Measurements from ENCODE around the gene SETDB1. TPM values are rescaled to one million over a fixed set of nuclear protein-coding genes. Genes with fewer than 3 reads are reported as not detected.

The SETDB1 gene
- total and polyA plus RNA-seq, 2 of the 13 experiments (the other 11 are each of a cell fraction or from before 2014, with no cell fraction given), result 33.1 to 34.6 TPM

DNA sequence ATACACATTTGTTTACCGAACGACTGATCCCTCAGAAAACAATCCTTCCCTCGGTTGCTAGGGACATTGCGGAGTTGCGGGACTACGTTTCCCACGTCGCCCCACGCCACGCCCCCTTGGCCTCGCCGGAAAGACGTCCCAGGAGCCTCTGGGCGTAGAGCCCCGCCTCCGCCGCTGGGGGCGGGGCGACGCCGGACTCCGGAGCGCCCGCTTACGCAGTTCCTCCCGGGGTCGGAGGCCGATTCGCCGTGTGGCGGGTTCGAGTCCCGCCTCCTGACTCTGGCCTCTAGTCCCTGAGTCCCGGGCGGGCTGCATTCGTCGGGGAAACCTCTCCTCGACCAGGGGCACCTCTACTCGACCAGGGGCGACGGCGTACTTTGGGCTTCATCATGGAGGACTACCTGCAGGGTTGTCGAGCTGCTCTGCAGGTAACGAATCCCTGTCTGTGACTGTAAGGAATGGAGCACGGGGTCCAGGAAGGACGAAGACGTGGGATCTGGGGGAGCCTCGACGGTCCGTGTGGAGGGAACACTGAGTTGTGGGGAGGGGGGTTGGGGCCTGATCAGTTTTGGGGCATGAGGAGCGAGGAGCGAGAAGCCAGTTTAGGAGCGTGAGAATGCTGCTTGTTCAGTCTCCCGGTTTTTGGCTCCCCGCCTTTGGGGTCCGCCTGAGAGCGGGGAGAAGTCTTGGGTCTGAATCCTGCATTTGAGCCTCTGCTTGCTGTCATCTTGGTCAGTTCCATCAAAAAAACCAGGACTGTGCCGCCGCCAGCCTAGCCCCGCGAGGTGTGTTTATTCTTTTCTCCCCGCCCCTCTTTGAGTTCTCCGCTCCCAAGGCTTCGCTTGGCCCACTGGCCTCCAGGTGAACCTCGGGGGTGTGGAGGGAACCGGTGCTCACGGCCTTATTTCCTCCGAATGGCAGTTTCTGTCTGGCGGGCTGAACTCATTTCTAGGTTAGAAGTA is 82.4 kb downstream of the SETDB1 start, which contains the start of gene PRUNE1 (continued):
- TF ChIP-seq, protein P1, sequence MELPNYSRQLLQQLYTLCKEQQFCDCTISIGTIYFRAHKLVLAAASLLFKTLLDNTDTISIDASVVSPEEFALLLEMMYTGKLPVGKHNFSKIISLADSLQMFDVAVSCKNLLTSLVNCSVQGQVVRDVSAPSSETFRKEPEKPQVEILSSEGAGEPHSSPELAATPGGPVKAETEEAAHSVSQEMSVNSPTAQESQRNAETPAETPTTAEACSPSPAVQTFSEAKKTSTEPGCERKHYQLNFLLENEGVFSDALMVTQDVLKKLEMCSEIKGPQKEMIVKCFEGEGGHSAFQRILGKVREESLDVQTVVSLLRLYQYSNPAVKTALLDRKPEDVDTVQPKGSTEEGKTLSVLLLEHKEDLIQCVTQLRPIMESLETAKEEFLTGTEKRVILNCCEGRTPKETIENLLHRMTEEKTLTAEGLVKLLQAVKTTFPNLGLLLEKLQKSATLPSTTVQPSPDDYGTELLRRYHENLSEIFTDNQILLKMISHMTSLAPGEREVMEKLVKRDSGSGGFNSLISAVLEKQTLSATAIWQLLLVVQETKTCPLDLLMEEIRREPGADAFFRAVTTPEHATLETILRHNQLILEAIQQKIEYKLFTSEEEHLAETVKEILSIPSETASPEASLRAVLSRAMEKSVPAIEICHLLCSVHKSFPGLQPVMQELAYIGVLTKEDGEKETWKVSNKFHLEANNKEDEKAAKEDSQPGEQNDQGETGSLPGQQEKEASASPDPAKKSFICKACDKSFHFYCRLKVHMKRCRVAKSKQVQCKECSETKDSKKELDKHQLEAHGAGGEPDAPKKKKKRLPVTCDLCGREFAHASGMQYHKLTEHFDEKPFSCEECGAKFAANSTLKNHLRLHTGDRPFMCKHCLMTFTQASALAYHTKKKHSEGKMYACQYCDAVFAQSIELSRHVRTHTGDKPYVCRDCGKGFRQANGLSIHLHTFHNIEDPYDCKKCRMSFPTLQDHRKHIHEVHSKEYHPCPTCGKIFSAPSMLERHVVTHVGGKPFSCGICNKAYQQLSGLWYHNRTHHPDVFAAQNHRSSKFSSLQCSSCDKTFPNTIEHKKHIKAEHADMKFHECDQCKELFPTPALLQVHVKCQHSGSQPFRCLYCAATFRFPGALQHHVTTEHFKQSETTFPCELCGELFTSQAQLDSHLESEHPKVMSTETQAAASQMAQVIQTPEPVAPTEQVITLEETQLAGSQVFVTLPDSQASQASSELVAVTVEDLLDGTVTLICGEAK (IDR thresholded peaks at IDR 0.05), result no peak
- TF ChIP-seq, protein P1 (CRISPR knock-in tag; IDR thresholded peaks at IDR 0.05), result peak; percentile 72
- TF ChIP-seq FOXO4 (CRISPR knock-in tag; conservative IDR thresholded peaks at IDR 0.05) (no peak), DNMT1 (CRISPR knock-in tag; IDR thresholded peaks at IDR 0.05) (peak; percentile 39; the same call in 1 of the 2 replicates), ZNF724P (CRISPR knock-in tag; IDR thresholded peaks at IDR 0.05; ENCODE audit: borderline replicate concordance) (no peak), ZBTB1 (CRISPR knock-in tag; IDR thresholded peaks at IDR 0.05; ENCODE audit: borderline replicate concordance) (no peak), U2AF1 (optimal IDR thresholded peaks at IDR 0.05; ENCODE audit: low read depth, low read length) (peak; percentile 70), PPARG (CRISPR knock-in tag; conservative IDR thresholded peaks at IDR 0.05) (no peak)
- TF ChIP-seq, protein P2, sequence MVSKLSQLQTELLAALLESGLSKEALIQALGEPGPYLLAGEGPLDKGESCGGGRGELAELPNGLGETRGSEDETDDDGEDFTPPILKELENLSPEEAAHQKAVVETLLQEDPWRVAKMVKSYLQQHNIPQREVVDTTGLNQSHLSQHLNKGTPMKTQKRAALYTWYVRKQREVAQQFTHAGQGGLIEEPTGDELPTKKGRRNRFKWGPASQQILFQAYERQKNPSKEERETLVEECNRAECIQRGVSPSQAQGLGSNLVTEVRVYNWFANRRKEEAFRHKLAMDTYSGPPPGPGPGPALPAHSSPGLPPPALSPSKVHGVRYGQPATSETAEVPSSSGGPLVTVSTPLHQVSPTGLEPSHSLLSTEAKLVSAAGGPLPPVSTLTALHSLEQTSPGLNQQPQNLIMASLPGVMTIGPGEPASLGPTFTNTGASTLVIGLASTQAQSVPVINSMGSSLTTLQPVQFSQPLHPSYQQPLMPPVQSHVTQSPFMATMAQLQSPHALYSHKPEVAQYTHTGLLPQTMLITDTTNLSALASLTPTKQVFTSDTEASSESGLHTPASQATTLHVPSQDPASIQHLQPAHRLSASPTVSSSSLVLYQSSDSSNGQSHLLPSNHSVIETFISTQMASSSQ (IDR thresholded peaks at IDR 0.05; ENCODE audit: low read depth), result no peak
- TF ChIP-seq, protein P2 (CRISPR knock-in tag; IDR thresholded peaks at IDR 0.05; ENCODE audit: borderline replicate concordance), result no peak; the same call in 1 of the 2 replicates
- TF ChIP-seq, protein P3, sequence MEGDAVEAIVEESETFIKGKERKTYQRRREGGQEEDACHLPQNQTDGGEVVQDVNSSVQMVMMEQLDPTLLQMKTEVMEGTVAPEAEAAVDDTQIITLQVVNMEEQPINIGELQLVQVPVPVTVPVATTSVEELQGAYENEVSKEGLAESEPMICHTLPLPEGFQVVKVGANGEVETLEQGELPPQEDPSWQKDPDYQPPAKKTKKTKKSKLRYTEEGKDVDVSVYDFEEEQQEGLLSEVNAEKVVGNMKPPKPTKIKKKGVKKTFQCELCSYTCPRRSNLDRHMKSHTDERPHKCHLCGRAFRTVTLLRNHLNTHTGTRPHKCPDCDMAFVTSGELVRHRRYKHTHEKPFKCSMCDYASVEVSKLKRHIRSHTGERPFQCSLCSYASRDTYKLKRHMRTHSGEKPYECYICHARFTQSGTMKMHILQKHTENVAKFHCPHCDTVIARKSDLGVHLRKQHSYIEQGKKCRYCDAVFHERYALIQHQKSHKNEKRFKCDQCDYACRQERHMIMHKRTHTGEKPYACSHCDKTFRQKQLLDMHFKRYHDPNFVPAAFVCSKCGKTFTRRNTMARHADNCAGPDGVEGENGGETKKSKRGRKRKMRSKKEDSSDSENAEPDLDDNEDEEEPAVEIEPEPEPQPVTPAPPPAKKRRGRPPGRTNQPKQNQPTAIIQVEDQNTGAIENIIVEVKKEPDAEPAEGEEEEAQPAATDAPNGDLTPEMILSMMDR (CRISPR knock-in tag; IDR thresholded peaks at IDR 0.05), result no peak
